Body of pancreas (tissue), 4 donors: ENCODE data around the gene FOXA3.

Experiments
- CTCF ChIP-seq, 7 experiments: fragments of 450-650 bp in 4 of 7; fragments of 200-600 bp in 3 of 7; sonication (generic) in 3 of 7; IDR thresholded peaks; one replicate each; pipeline ENCODE4 v1.5.1; 2016 to 2019; ENCODE audit warnings: antibody characterized with exemption in 7 of 7
- POLR2A ChIP-seq, 3 donors: fragments of 450-650 bp; IDR thresholded peaks; one replicate each; pipeline ENCODE4 v1.6.1; 2016; ENCODE audit warnings: antibody characterized with exemption in 3 of 3, mild to moderate bottlenecking in 2 of 3

- TF ChIP-seq CTCF (IDR thresholded peaks at IDR 0.05) (no peak), POLR2A (IDR thresholded peaks at IDR 0.05) (no peak)
Measured at GRCh38 chr19:45828523-45828922, 35.6 kb upstream of the FOXA3 start.
